Measurements from ENCODE around the gene NOS1AP.

NOS1AP gene

DNA sequence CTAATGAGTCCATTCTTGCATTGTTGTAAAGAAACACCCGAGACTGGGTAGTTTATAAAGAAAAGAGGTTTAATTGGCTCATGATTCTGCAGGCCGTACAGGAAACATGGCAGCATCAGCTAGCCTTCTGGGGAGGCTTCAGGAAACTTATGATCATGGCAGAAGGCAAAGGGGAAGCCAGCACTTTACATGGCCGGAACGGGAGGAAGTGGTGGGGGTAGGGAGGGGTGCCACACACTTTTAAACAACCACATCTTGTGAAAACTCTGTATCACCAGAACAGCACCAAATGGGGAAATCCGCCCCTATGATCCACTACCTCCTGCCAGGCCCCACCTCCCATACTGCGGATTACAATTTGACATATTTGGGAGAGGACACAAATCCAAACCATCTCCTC lies 43.9 kb downstream of the NOS1AP start:
- Histone ChIP-seq H3K9me2 (ENCODE audit: low read depth, low read length) (no peaks in the 10 kb centered on the region), H3K36me3 (ENCODE audit: insufficient read depth, low read length) (no peaks in the 10 kb centered on the region), H3K27me3 (ENCODE audit: insufficient read depth, low read length) (no peaks in the 10 kb centered on the region), H3K4me1 (ENCODE audit: insufficient read depth, low read length, severe bottlenecking) (no peaks in the 10 kb centered on the region), H3K9me3 (ENCODE audit: low read length) (no peaks in the 10 kb centered on the region; the same call in 1 of the 2 replicates), H3K27ac (ENCODE audit: low read depth, low read length, poor library complexity, severe bottlenecking) (no peak overlapping the region), H3K4me3 (ENCODE audit: low read depth, low read length, poor library complexity, severe bottlenecking) (no peak overlapping the region), H3K79me2 (ENCODE audit: insufficient read depth, low read length) (no peaks in the 10 kb centered on the region), H3K4me2 (ENCODE audit: low read length) (no peak overlapping the region), H3K9ac (ENCODE audit: low read length) (no peak overlapping the region), H4K20me1 (ENCODE audit: insufficient read depth, low read length) (no peaks in the 10 kb centered on the region), H3F3A (ENCODE audit: insufficient read depth, low read length) (no peaks in the 10 kb centered on the region), H2AFZ (ENCODE audit: low read length) (no peak overlapping the region)
- TF ChIP-seq, protein P1, sequence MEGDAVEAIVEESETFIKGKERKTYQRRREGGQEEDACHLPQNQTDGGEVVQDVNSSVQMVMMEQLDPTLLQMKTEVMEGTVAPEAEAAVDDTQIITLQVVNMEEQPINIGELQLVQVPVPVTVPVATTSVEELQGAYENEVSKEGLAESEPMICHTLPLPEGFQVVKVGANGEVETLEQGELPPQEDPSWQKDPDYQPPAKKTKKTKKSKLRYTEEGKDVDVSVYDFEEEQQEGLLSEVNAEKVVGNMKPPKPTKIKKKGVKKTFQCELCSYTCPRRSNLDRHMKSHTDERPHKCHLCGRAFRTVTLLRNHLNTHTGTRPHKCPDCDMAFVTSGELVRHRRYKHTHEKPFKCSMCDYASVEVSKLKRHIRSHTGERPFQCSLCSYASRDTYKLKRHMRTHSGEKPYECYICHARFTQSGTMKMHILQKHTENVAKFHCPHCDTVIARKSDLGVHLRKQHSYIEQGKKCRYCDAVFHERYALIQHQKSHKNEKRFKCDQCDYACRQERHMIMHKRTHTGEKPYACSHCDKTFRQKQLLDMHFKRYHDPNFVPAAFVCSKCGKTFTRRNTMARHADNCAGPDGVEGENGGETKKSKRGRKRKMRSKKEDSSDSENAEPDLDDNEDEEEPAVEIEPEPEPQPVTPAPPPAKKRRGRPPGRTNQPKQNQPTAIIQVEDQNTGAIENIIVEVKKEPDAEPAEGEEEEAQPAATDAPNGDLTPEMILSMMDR (IDR thresholded peaks at IDR 0.05; ENCODE audit: low read length), result no peak
- no peak for TF ChIP-seq EZH2 (IDR thresholded peaks at IDR 0.05; ENCODE audit: borderline replicate concordance, low read length)

GRCh38 chr1:162117039-162117774 lies 47.7 kb downstream of the NOS1AP start:
- Histone ChIP-seq H2AFZ (ENCODE audit: low read length) (no peak overlapping the region), H3K9me2 (ENCODE audit: low read depth, low read length) (no peaks in the 10 kb centered on the region), H3K27me3 (ENCODE audit: insufficient read depth, low read length) (no peaks in the 10 kb centered on the region), H3K4me1 (ENCODE audit: insufficient read depth, low read length, severe bottlenecking) (no peaks in the 10 kb centered on the region), H3K4me3 (ENCODE audit: low read depth, low read length, poor library complexity, severe bottlenecking) (no peak overlapping the region), H3K4me2 (ENCODE audit: low read length) (no peak overlapping the region), H3K36me3 (ENCODE audit: insufficient read depth, low read length) (no peaks in the 10 kb centered on the region), H3K9ac (ENCODE audit: low read length) (no peak overlapping the region), H3K27ac (ENCODE audit: low read depth, low read length, poor library complexity, severe bottlenecking) (no peak overlapping the region), H3F3A (ENCODE audit: insufficient read depth, low read length) (no peaks in the 10 kb centered on the region), H4K20me1 (ENCODE audit: insufficient read depth, low read length) (no peaks in the 10 kb centered on the region), H3K9me3 (ENCODE audit: low read length) (no peaks in the 10 kb centered on the region), H3K79me2 (ENCODE audit: insufficient read depth, low read length) (no peaks in the 10 kb centered on the region)
- TF ChIP-seq, protein P1 (IDR thresholded peaks at IDR 0.05; ENCODE audit: low read length), result no peak
- TF ChIP-seq EZH2 (IDR thresholded peaks at IDR 0.05; ENCODE audit: borderline replicate concordance, low read length), result no peak

DNA sequence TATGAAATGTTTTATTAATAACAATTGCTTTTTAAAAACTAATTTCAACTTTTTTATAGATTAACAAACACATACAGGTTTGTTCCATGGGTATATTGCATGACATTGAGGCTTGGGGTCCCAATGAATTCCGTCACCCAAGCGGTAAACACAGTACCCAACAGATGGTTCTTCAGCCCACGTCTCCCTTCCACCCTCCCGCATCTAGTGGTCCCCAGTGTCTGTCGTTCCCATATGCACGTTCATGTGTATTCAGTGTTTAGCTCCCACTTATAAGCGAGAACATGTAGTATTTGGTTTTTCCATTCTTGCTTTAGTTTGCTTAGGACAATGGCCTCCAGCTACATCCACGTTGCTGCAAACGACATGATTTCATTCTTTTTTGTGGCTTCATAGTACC lies 48.6 kb downstream of the NOS1AP start:
- H3K4me2 ChIP-seq (ENCODE audit: low read length), result no peak overlapping the region
- no peaks in the 10 kb centered on the region for H3F3A ChIP-seq (ENCODE audit: insufficient read depth, low read length)
- H3K27me3 ChIP-seq (ENCODE audit: insufficient read depth, low read length), result no peaks in the 10 kb centered on the region
- H3K79me2 ChIP-seq (ENCODE audit: insufficient read depth, low read length), result no peaks in the 10 kb centered on the region
- no peak overlapping the region for H3K4me3 ChIP-seq (ENCODE audit: low read depth, low read length, poor library complexity, severe bottlenecking)
- H3K36me3 ChIP-seq (ENCODE audit: insufficient read depth, low read length), result no peaks in the 10 kb centered on the region
- H3K4me1 ChIP-seq (ENCODE audit: insufficient read depth, low read length, severe bottlenecking), result no peaks in the 10 kb centered on the region
- no peaks in the 10 kb centered on the region for H4K20me1 ChIP-seq (ENCODE audit: insufficient read depth, low read length)
- H2AFZ ChIP-seq (ENCODE audit: low read length), result no peak overlapping the region
- H3K9ac ChIP-seq (ENCODE audit: low read length), result no peak overlapping the region
- no peaks in the 10 kb centered on the region for H3K9me3 ChIP-seq (ENCODE audit: low read length)
- no peaks in the 10 kb centered on the region for H3K9me2 ChIP-seq (ENCODE audit: low read depth, low read length)
- no peak for TF ChIP-seq EZH2 (IDR thresholded peaks at IDR 0.05; ENCODE audit: borderline replicate concordance, low read length)
- TF ChIP-seq, protein P1 (IDR thresholded peaks at IDR 0.05; ENCODE audit: low read length), result no peak
- H3K27ac ChIP-seq (ENCODE audit: low read depth, low read length, poor library complexity, severe bottlenecking), result no peak overlapping the region

Data from OCI-LY1 (cell line).